ENCODE results near the gene DYRK3. TPM values are rescaled to one million over a fixed set of nuclear protein-coding genes. Genes with fewer than 3 reads are reported as not detected.

DYRK3 gene
- total RNA-seq, 1 donor from 2014 or later: 14.8 TPM

DNA sequence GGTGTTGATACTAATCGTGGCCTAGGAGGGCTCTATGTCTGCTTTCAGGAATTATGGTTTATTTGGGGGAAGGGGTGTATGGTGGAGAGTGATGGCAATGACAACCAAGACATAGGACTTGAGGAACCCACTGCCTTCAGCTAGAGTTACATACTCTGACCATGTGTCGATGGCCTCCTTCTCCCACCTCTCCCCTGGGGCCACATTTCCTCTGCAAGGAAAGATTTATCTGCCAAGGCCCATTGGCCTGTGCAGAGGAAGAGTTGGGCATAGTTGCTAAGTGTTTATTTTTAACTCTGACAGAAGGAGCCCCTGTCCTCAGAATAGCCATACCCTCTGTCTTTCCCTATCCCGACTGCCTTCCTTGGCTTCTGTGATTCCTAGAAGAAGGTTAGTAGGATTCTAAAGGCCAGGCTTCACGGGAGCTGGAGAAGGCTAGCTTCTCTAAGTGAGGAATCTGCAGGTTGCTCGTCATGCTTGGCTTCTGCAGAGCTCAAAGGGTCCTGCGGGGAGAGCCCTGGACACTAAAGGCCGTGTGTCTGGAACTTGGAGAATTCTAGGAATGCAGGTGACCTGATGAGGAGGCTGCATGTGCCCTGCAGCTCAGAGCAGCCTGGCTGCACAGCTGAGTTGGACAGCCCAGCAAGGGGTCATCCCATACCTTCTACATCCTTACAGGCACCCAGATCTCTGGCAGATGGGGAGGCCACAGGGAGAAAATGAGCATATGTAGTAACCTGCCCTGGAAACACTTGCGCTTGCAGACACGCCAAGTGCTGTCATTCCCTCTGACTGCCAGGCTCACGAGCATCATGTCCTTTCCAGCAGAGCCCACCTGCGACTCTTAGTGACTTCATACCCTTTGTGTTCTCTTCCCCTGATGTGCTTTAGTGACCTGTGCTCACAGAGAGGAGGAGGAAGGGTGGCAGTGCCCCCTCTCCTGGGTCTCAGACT is 59.1 kb downstream of the DYRK3 start:
- no peak for DNase-seq (ENCODE audit: low read depth)
- no peak overlapping the region for H3K4me3 ChIP-seq (ENCODE audit: low read depth, low read length)
- TF ChIP-seq, protein P1, sequence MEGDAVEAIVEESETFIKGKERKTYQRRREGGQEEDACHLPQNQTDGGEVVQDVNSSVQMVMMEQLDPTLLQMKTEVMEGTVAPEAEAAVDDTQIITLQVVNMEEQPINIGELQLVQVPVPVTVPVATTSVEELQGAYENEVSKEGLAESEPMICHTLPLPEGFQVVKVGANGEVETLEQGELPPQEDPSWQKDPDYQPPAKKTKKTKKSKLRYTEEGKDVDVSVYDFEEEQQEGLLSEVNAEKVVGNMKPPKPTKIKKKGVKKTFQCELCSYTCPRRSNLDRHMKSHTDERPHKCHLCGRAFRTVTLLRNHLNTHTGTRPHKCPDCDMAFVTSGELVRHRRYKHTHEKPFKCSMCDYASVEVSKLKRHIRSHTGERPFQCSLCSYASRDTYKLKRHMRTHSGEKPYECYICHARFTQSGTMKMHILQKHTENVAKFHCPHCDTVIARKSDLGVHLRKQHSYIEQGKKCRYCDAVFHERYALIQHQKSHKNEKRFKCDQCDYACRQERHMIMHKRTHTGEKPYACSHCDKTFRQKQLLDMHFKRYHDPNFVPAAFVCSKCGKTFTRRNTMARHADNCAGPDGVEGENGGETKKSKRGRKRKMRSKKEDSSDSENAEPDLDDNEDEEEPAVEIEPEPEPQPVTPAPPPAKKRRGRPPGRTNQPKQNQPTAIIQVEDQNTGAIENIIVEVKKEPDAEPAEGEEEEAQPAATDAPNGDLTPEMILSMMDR (IDR thresholded peaks at IDR 0.05; ENCODE audit: insufficient read depth, low read length, poor library complexity, severe bottlenecking): no peak
- H3K27me3 ChIP-seq (ENCODE audit: control insufficient read depth, insufficient read depth, low read length): no peaks in the 10 kb centered on the region
- no peaks in the 10 kb centered on the region for H3K36me3 ChIP-seq (ENCODE audit: control insufficient read depth, insufficient read depth, low read length)

DNA sequence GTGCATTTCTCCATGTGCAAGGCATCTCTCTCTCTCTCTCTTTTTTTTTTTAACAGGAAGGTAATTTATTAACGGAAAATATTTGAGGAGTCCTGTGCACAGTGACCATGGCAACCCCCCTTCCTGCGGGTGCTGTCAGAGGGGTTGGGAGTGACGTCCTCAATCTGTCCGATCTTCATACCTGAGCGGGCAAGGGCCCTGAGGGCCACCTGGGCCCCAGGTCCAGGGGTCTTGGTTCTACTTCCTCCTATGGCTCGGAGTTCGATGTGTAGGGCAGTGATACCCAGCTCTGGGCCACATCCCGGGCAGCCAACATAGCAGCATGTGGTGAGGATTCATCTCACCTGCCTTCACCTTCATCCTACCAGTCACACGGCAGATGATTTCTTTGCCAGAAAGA is 60.4 kb downstream of the DYRK3 start:
- DNase-seq (ENCODE audit: low read depth): no peak
- H3K27me3 ChIP-seq (ENCODE audit: control insufficient read depth, insufficient read depth, low read length): no peaks in the 10 kb centered on the region
- TF ChIP-seq, protein P1 (IDR thresholded peaks at IDR 0.05; ENCODE audit: insufficient read depth, low read length, poor library complexity, severe bottlenecking): no peak
- H3K36me3 ChIP-seq (ENCODE audit: control insufficient read depth, insufficient read depth, low read length): no peaks in the 10 kb centered on the region
- H3K4me3 ChIP-seq (ENCODE audit: low read depth, low read length): no peak overlapping the region

DNA sequence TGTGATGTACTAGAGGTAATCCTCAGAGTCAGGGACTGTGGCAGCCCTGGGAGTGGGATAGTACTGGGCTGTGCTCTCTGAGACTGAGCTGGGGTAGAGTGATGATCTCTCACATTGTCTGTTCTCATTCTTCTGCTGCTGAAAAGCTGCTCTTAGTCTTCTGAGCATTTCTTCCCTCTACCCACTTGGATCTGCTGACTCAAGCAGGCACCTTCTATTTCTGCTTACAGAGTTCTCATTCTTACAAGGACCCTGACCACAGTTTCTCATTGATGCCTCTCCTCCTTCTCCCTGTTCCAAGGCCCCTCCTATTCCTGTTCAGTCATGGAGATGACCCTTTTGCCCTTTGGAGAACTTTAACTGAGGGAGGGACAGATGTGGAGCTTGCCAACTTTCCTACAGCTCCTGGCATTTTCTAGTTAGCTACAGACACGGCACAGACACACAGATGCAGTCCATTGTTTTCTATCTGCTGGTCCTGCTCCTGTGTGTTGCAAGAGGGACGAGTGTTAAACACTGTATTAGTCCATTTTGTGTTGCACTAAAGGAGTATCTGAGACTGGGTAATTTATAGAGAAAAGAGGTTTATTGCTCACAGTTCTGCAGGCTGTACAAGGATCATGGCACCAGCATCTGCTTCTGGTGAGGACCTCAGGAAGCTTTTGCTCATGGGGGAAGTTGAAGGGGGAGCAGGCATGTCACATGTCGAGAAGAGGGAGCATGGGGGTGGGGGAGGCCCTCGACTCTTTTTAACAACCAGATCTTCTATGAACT is 61.7 kb downstream of the DYRK3 start:
- no peak overlapping the region for H3K4me3 ChIP-seq (ENCODE audit: low read depth, low read length)
- DNase-seq (ENCODE audit: low read depth): no peak
- H3K27me3 ChIP-seq (ENCODE audit: control insufficient read depth, insufficient read depth, low read length): no peaks in the 10 kb centered on the region
- TF ChIP-seq, protein P1 (IDR thresholded peaks at IDR 0.05; ENCODE audit: insufficient read depth, low read length, poor library complexity, severe bottlenecking): no peak
- H3K36me3 ChIP-seq (ENCODE audit: control insufficient read depth, insufficient read depth, low read length): no peaks in the 10 kb centered on the region

DNA sequence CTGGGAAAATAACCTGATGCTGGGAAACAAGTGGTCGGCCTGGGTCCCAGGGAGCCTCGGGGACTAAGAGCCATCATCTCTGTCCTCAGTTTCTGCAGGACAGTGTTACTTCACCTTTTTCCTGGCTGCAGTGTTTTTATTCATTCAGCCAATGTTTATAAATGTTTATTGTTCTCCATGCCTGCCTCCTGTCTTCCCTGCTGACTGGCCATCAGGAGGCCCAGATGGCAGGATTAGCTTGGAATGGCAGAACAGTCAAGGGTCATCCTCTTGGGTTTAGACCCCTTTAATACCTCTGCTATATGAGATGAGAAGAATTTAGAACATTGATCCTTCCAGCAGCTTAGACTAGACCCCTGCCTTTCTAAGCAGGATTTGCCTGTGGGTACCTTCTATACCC is 62.7 kb downstream of the DYRK3 start:
- Histone ChIP-seq H3K27me3 (ENCODE audit: control insufficient read depth, insufficient read depth, low read length) (no peaks in the 10 kb centered on the region), H3K4me3 (ENCODE audit: low read depth, low read length) (no peak overlapping the region), H3K36me3 (ENCODE audit: control insufficient read depth, insufficient read depth, low read length) (no peaks in the 10 kb centered on the region)
- TF ChIP-seq, protein P1 (IDR thresholded peaks at IDR 0.05; ENCODE audit: insufficient read depth, low read length, poor library complexity, severe bottlenecking): no peak
- no peak for DNase-seq (ENCODE audit: low read depth)

Other genes starting within 250 kb of the DYRK3 start
- 33.2 and 37.4 TPM in 2 replicates for gene IKBKE, start 165.1 kb upstream of the DYRK3 start, total RNA-seq
- 4.0 and 4.2 TPM in 2 replicates for gene RASSF5, start 128.0 kb upstream of the DYRK3 start, total RNA-seq
- 54.3 and 55.4 TPM in 2 replicates for gene EIF2D, start 23.1 kb upstream of the DYRK3 start, total RNA-seq
- gene MAPKAPK2, start 49.4 kb downstream of the DYRK3 start, total RNA-seq: 64.0 and 76.3 TPM in 2 replicates
- gene IL19, start 135.2 kb downstream of the DYRK3 start, total RNA-seq: not detected in 2 replicates
- gene IL10, start 137.0 kb downstream of the DYRK3 start, total RNA-seq: not detected in 2 replicates
- not detected in 2 replicates for gene IL20, start 230.1 kb downstream of the DYRK3 start, total RNA-seq